Retina (tissue), 1 donor: ENCODE data around the gene ARSJ.
"Not testable (repeated sequence)": the region's sequence is repeated elsewhere in the genome, so short reads cannot be mapped to it uniquely, and the experiment has no call there.

Experiments
- DNase-seq: peaks from one replicate; pipeline ENCODE4 v3.0.0-alpha.2; 2016

Gene ARSJ

GRCh38 chr4:113957956-113958355, 21.5 kb downstream of the ARSJ start:
- no peak for DNase-seq

- DNase-seq = no peak
Observed at GRCh38 chr4:113955948-113956347, 23.5 kb downstream of the ARSJ start.

- no peak for DNase-seq
Observed at GRCh38 chr4:113955411-113955810, 24.0 kb downstream of the ARSJ start.

GRCh38 chr4:113953888-113954287, 25.6 kb downstream of the ARSJ start:
- no peak for DNase-seq

GRCh38 chr4:113952452-113953029, 26.9 kb downstream of the ARSJ start:
- DNase-seq = peak; percentile 41

- no peak for DNase-seq
Observed at GRCh38 chr4:113951263-113951662, 28.2 kb downstream of the ARSJ start.

GRCh38 chr4:113950207-113950606, 29.2 kb downstream of the ARSJ start:
- DNase-seq = no peak

GRCh38 chr4:113947484-113947883, 32.0 kb downstream of the ARSJ start:
- DNase-seq = no peak

- DNase-seq = no peak
Observed at GRCh38 chr4:113945906-113946305, 33.5 kb downstream of the ARSJ start.

GRCh38 chr4:113943863-113944262, 35.6 kb downstream of the ARSJ start:
- DNase-seq = no peak

GRCh38 chr4:113943085-113943484, 36.4 kb downstream of the ARSJ start:
- DNase-seq = no peak

GRCh38 chr4:113941836-113942235, 37.6 kb downstream of the ARSJ start:
- no peak for DNase-seq

GRCh38 chr4:113940103-113940502, 39.3 kb downstream of the ARSJ start:
- DNase-seq = not testable (repeated sequence)

- DNase-seq = no peak
Observed at GRCh38 chr4:113935190-113935589, 44.3 kb downstream of the ARSJ start.

GRCh38 chr4:113924706-113925105, 54.7 kb downstream of the ARSJ start:
- not testable (repeated sequence) for DNase-seq

- no peak for DNase-seq
Observed at GRCh38 chr4:113921089-113921794, 58.2 kb downstream of the ARSJ start.

GRCh38 chr4:113919611-113920010, 59.8 kb downstream of the ARSJ start:
- DNase-seq = no peak

GRCh38 chr4:113919145-113919544, 60.3 kb downstream of the ARSJ start:
- DNase-seq = no peak

- DNase-seq = no peak
Observed at GRCh38 chr4:113908829-113909228, 70.6 kb downstream of the ARSJ start.

- no peak for DNase-seq
Observed at GRCh38 chr4:113907559-113907958, 71.9 kb downstream of the ARSJ start.

GRCh38 chr4:113905301-113905700, 74.1 kb downstream of the ARSJ start:
- no peak for DNase-seq

GRCh38 chr4:113904877-113905276, 74.6 kb downstream of the ARSJ start:
- DNase-seq = no peak

- no peak for DNase-seq
Observed at GRCh38 chr4:113901994-113902787, 77.3 kb downstream of the ARSJ start.
